Measurements from ENCODE around the gene CDRT15L2.
"Not testable (repeated sequence)": the region's sequence is repeated elsewhere in the genome, so short reads cannot be mapped to it uniquely, and the experiment has no call there.

The CDRT15L2 gene

DNA sequence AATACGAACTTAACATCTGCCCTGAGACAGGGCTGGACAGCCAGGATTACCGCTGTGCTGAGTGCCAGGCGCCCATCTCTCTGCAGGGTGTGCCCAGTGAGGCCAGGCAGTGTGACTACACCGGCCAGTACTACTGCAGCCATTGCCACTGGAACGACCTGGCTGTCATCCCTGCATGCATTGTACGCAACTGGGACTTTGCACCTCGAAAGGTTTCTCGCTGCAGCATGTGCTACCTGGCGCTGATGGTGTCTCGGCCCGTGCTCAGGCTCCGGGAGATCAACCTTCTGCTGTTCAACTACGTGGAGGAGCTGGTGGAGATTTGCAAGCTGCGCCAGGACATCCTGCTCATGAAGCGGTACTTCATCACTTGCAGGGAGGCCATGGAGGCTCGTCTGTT lies 33.7 kb downstream of the CDRT15L2 start:
- H3K36me3 Mint-ChIP-seq (ENCODE audit: low read depth): no peaks in the 10 kb centered on the region
- no peaks in the 10 kb centered on the region for H3K9me3 Mint-ChIP-seq
- H3K4me1 Mint-ChIP-seq (ENCODE audit: low read depth): no peaks in the 10 kb centered on the region
- no peaks in the 10 kb centered on the region for H3K27me3 Mint-ChIP-seq
- no peak overlapping the region for H3K4me3 Mint-ChIP-seq
- no peak overlapping the region for H3K27ac Mint-ChIP-seq

GRCh38 chr17:20613905-20614304 lies 34.4 kb downstream of the CDRT15L2 start:
- H3K27ac Mint-ChIP-seq: no peak overlapping the region
- H3K4me3 Mint-ChIP-seq: no peak overlapping the region
- no peaks in the 10 kb centered on the region for H3K4me1 Mint-ChIP-seq (ENCODE audit: low read depth)
- H3K27me3 Mint-ChIP-seq: no peaks in the 10 kb centered on the region
- no peaks in the 10 kb centered on the region for H3K36me3 Mint-ChIP-seq (ENCODE audit: low read depth)
- no peaks in the 10 kb centered on the region for H3K9me3 Mint-ChIP-seq

- H3K4me1 Mint-ChIP-seq (ENCODE audit: low read depth); H3K4me3 Mint-ChIP-seq: not testable (repeated sequence)
These were observed 35.9 kb downstream of the CDRT15L2 start for GRCh38 chr17:20615461-20615860.

More at GRCh38 chr17:20615461-20615860, 35.9 kb downstream of the CDRT15L2 start:
- H3K27ac Mint-ChIP-seq; H3K9me3 Mint-ChIP-seq; H3K36me3 Mint-ChIP-seq (ENCODE audit: low read depth); H3K27me3 Mint-ChIP-seq: not testable (repeated sequence)
